Left lung (tissue), 10 donors: Measurements from ENCODE around the gene ZNHIT6. TPM values are rescaled to one million over a fixed set of nuclear protein-coding genes. Genes with fewer than 3 reads are reported as not detected.

Experiments
- ATAC-seq: fragments of 200-7000 bp; cut with Tn5 transposase; one replicate; pipeline ENCODE4 v1.9.1; 2020; ENCODE audit warnings: moderate library complexity
- DNase-seq, 4 donors: peaks; one replicate each; pipeline ENCODE4 v3.0.0-alpha.2; 2013 to 2020
- H3K27ac ChIP-seq, 2 donors: fragments of 200-600 bp; sonication (generic) in 1 of 2; one replicate each; pipeline versions ENCODE4 v1.5.0 to v1.8.0; 2020 to 2021
- H3K27me3 ChIP-seq, 2 donors: fragments of 200-600 bp; sonication (generic) in 1 of 2; one replicate each; pipeline versions ENCODE4 v1.5.0 to v1.8.0; 2020 to 2021
- H3K36me3 ChIP-seq, 2 donors: fragments of 200-600 bp; sonication (generic) in 1 of 2; one replicate each; pipeline versions ENCODE4 v1.5.0 to v1.8.0; 2020 to 2021
- H3K4me1 ChIP-seq, 2 donors: fragments of 200-600 bp; one replicate each; pipeline ENCODE4 v1.8.0; 2021
- H3K4me3 ChIP-seq, 2 donors: fragments of 200-600 bp; sonication (generic) in 1 of 2; one replicate each; pipeline versions ENCODE4 v1.5.0 to v1.8.0; 2020 to 2021; ENCODE audit warnings: mild to moderate bottlenecking in 1 of 2
- H3K9me3 ChIP-seq, 2 donors: fragments of 200-600 bp; sonication (generic) in 1 of 2; one replicate each; pipeline versions ENCODE4 v1.5.0 to v1.8.0; 2020 to 2021
- intact Hi-C, 2 donors: fragments of 100-400 bp; cut with DNase I; formaldehyde crosslinking; loops; one replicate each; pipeline versions ENCODE4 v1.11.2 to v1.14.2; 2022
- polyA plus RNA-seq, 6 donors: library from polyadenylated mRNA; unstranded; fragments of 120-200 nt; gene quantifications; one replicate each; pipeline ENCODE4 v1.2.1, GENCODE V29; 2013; ENCODE audit not compliant: insufficient read length in 6 of 6
- total RNA-seq, 2 donors: library from RNA; stranded (reverse); fragmentation: NEBNext Ultra II Directional; extraction: Animal tissue kit (Norgen Biotek cat#: 25700); gene quantifications; one replicate each; pipeline ENCODE4 v1.2.1, GENCODE V29; 2021
- TF ChIP-seq, protein P1 (sequence below), 2 donors: fragments of 200-600 bp; sonication (generic) in 1 of 2; IDR thresholded peaks; one replicate each; pipeline versions ENCODE4 v1.5.0 to v1.8.0; 2021; ENCODE audit warnings: antibody characterized with exemption in 2 of 2
- donor health status: DM: no; HTN: yes; CAD: no.
- donor health status: DM: no; HTN: no; CAD: no.

ZNHIT6 gene
- total and polyA plus RNA-seq, 8 donors: 12.2 to 32.2 (median 28.9) TPM

DNA sequence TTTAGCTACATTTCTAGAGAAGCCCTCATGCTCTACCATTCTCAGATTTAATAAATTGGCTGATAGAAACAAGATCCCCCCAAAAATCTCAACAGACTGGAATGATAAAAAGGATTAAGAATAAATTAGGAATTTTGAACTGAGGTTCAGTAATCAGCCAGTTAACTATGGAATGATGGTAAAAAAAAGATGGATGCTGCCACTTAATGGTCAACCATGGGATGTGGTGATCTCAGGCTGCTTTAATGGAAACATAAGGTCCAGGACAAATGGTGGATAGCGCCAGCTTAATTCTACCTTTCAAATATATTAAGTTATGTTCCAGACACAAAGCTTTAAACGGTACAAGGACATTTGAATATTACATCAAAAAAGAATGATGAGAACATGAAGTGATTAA, 77.7 kb downstream of the ZNHIT6 start:
- DNase-seq (no peak), ATAC-seq (no peak)
- no peak overlapping the region for H3K4me3 ChIP-seq
- TF ChIP-seq, protein P1, sequence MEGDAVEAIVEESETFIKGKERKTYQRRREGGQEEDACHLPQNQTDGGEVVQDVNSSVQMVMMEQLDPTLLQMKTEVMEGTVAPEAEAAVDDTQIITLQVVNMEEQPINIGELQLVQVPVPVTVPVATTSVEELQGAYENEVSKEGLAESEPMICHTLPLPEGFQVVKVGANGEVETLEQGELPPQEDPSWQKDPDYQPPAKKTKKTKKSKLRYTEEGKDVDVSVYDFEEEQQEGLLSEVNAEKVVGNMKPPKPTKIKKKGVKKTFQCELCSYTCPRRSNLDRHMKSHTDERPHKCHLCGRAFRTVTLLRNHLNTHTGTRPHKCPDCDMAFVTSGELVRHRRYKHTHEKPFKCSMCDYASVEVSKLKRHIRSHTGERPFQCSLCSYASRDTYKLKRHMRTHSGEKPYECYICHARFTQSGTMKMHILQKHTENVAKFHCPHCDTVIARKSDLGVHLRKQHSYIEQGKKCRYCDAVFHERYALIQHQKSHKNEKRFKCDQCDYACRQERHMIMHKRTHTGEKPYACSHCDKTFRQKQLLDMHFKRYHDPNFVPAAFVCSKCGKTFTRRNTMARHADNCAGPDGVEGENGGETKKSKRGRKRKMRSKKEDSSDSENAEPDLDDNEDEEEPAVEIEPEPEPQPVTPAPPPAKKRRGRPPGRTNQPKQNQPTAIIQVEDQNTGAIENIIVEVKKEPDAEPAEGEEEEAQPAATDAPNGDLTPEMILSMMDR (IDR thresholded peaks at IDR 0.05): no peak
- no peaks in the 10 kb centered on the region for H3K36me3 ChIP-seq
- intact Hi-C loops: no loop called here
- H3K27me3 ChIP-seq: no peaks in the 10 kb centered on the region
- H3K27ac ChIP-seq: no peak overlapping the region
- no peaks in the 10 kb centered on the region for H3K9me3 ChIP-seq
- peaks cover 0 to 6% of the 10 kb centered on the region in 2 donors for H3K4me1 ChIP-seq

DNA sequence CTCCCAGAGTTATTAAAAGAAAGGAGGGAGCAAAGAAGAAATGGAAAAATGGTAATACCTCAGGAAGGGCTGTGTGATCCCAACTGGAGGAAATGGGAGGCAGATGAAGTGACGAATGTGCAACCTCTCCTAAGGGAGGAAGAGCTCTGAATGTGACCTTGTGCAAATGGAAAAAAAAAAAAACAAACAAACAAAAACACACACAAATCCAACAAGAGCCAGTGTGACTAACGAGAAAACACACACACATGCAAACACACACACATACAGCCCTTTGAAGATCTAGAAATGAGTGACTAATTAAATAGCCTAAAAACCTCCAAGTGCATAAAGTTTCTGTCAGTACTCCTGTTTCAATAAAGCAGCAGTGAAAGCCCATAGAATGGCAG, 78.7 kb downstream of the ZNHIT6 start:
- ATAC-seq (peak; percentile 21), DNase-seq (no peak)
- H3K27ac ChIP-seq: peak overlapping the region; percentile 19 to 76
- H3K36me3 ChIP-seq: no peaks in the 10 kb centered on the region
- TF ChIP-seq, protein P1 (IDR thresholded peaks at IDR 0.05): no peak
- H3K4me3 ChIP-seq: no peak overlapping the region
- H3K4me1 ChIP-seq: peaks cover 0 to 6% of the 10 kb centered on the region in 2 donors
- no peaks in the 10 kb centered on the region for H3K9me3 ChIP-seq
- intact Hi-C loops: no loop called here
- H3K27me3 ChIP-seq: no peaks in the 10 kb centered on the region

DNA sequence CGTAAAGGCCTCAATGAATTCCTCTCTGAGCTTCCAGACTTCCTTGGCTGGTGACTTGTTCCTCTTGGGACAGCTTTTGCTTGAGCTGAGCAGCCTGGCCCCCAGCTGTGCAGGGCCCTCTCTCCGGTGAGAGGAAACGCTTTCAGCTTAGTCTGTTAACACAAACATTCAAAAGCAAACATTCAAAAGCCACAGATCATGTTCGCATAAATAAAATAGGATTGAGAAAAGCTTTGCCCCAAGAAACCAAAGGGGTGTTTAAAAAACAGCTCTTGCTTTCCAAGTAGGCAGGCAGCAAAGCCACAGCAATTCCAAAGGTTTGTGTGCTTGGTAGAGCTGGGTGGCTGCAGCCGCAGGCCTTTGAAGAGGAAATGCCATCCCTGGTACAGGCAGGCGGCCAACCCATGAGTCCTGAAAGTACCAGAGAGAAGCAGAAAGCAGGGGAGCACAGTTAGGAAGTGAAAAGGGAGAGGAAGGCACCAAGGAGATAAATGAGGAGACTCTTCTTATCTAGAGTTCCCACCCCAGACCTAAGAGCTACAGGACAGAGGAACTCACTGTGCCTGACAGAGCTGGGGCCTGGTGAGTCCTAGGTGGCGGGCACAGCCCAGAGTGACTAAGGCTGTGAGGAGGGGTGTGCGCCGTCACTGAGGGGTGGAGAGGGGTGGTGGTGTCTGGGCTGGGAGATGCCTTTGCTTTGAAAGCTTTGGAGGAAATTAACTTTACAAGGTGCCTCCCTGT, 79.3 kb downstream of the ZNHIT6 start:
- Histone ChIP-seq H3K4me1 (peaks cover 0 to 6% of the 10 kb centered on the region in 2 donors), H3K36me3 (no peaks in the 10 kb centered on the region), H3K27ac (peak overlapping the region; percentile 19 to 76), H3K4me3 (no peak overlapping the region), H3K9me3 (no peaks in the 10 kb centered on the region), H3K27me3 (no peaks in the 10 kb centered on the region)
- DNase-seq (peak in 3 of 4 donors; percentile 55 to 70 (median 57)), ATAC-seq (peak; percentile 90)
- intact Hi-C loops: no loop called here
- TF ChIP-seq, protein P1 (IDR thresholded peaks at IDR 0.05): no peak

DNA sequence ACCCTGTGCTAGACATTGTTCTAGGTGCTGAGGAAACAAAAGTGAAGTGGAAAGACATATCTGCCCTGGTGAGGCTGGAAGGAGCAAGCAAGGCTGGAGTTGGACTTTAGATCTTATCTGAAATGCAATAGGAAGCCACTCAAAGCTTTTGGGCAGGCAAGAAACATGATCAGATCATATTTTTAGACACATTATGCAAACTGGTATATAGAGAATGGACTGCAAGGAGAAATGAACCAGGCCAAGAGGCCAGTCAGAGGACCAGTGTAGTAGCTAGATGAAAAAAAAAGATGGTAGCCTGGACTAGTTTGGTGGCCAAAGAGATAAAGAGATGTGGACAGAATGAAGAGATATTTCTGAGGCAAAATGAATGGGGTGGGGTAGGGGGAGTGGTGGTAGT, 81.4 kb downstream of the ZNHIT6 start:
- H3K36me3 ChIP-seq: no peaks in the 10 kb centered on the region
- intact Hi-C loops: no loop called here
- H3K27ac ChIP-seq: no peak overlapping the region
- no peaks in the 10 kb centered on the region for H3K27me3 ChIP-seq
- peaks cover 0 to 6% of the 10 kb centered on the region in 2 donors for H3K4me1 ChIP-seq
- H3K9me3 ChIP-seq: peaks cover 0 to 10% of the 10 kb centered on the region in 2 donors
- no peak overlapping the region for H3K4me3 ChIP-seq
- DNase-seq: no peak
- TF ChIP-seq, protein P1 (IDR thresholded peaks at IDR 0.05): no peak
- no peak for ATAC-seq

DNA sequence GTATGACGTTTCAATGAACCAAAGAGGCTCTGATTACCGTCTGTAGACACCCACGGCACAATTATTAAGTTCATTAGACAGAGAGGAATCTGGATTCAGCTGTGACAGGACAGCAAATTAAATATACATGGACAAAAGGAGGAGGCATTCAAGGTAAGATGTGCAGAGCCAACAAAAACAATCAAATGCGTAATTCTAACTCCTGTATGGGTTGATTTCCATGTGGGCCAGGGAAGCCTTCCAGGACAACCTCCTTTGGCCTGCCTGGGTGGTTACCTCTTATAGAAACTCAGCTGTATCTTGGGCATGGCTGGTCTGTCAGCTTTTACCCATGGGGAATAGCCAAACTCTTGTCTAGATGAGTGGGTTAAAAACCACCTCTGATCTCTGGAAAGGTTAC, 83.9 kb downstream of the ZNHIT6 start:
- peaks cover 0 to 3% of the 10 kb centered on the region in 2 donors for H3K4me1 ChIP-seq
- H3K4me3 ChIP-seq: no peak overlapping the region
- H3K9me3 ChIP-seq: peaks cover 0 to 21% of the 10 kb centered on the region in 2 donors
- H3K36me3 ChIP-seq: no peaks in the 10 kb centered on the region
- no peaks in the 10 kb centered on the region for H3K27me3 ChIP-seq
- H3K27ac ChIP-seq: no peak overlapping the region
- ATAC-seq (no peak), DNase-seq (no peak)
- TF ChIP-seq, protein P1 (IDR thresholded peaks at IDR 0.05): no peak
- intact Hi-C loops: no loop called here
